ENCODE measurements around the gene ARL4C. TPM values are rescaled to one million over a fixed set of nuclear protein-coding genes. Genes with fewer than 3 reads are reported as not detected.

The ARL4C gene
- total and polyA plus RNA-seq, 5 experiments from 2014 or later: 52.9 to 142 (median 137) TPM

- ATAC-seq (no peak), DNase-seq (no peak)
- Mint-ChIP-seq H3K9me3 (no peaks in the 10 kb centered on the region), H3K4me3 (peak overlapping the region in 4 of 10 donors; percentile 18 to 95 (median 76)), H3K36me3 (peaks cover 0 to 21% (median 9%) of the 10 kb centered on the region in 3 donors), H3K27me3 (no peaks in the 10 kb centered on the region), H3K4me1 (peaks cover 41 to 98% (median 89%) of the 10 kb centered on the region in 4 donors), H3K27ac (peak overlapping the region; percentile 95 to 100 (median 99))
- POLR2A ChIA-PET: interaction anchor here (1.8 to 5.8 kb wide), 6 partner anchors 29 to 195 kb away, joined by 3 to 80 read pairs (median 14); no protein-coding TSS in a partner anchor
Measured at GRCh38 chr2:234487356-234487755, 9.5 kb downstream of the ARL4C start.

DNA sequence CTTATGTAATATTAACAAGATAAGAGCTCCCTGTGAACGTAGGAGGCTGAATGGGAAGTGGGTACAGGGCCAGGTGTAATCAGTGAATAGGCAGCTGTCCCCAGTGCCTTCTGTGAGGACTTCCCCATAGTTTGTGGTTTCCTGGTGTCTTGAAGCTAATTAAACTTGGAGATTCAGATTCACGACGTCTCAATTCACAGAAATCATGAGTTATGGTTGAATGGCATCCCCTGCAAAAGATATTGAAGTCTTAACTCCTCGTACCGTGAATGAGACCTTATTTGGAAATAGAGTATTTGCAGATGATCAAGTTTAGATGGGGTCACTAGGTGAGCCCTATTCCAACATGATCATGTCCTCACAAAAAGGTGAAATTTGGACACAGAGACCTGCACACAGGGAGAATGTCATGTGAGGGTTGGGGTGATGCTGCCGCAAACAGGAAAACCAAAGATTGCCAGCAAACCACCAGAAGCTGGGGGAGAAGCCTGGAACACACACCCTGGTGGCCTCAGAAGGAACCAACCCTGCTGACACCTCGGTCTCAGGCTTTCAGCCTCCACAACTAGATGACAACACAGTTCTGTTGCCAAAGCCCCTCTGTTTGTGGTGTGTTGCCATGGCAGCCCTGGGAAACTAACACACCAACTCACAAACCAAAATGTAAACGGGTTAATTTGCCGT is 13.2 kb downstream of the ARL4C start:
- H3K9me3 Mint-ChIP-seq: no peaks in the 10 kb centered on the region
- H3K36me3 Mint-ChIP-seq: peaks cover 0 to 10% (median 8%) of the 10 kb centered on the region in 3 donors
- ATAC-seq (peak; percentile 74 to 79), DNase-seq (peak; percentile 59 to 94 (median 86))
- peaks cover 24 to 92% (median 73%) of the 10 kb centered on the region in 4 donors for H3K4me1 Mint-ChIP-seq
- POLR2A ChIA-PET: interaction anchor here (0.9 to 3.2 kb wide), 17 partner anchors 9 to 199 kb away, joined by 3 to 43 read pairs (median 6); partner anchors contain the start of gene ARL4C
- H3K27me3 Mint-ChIP-seq: no peaks in the 10 kb centered on the region
- H3K27ac Mint-ChIP-seq: peak overlapping the region; percentile 89 to 99 (median 97)
- H3K4me3 Mint-ChIP-seq: peak overlapping the region; percentile 41 to 84 (median 79)

- Mint-ChIP-seq H3K36me3 (peaks cover 0 to 3% (median 0%) of the 10 kb centered on the region in 3 donors), H3K27ac (peak overlapping the region in 2 of 10 donors; percentile 27 to 97), H3K4me3 (no peak overlapping the region), H3K27me3 (no peaks in the 10 kb centered on the region), H3K9me3 (no peaks in the 10 kb centered on the region), H3K4me1 (peaks cover 26 to 80% (median 65%) of the 10 kb centered on the region in 4 donors)
- DNase-seq: no peak
- no peak for ATAC-seq
- POLR2A ChIA-PET: no interaction called here
Measured at GRCh38 chr2:234481301-234481700, 15.6 kb downstream of the ARL4C start.

DNA sequence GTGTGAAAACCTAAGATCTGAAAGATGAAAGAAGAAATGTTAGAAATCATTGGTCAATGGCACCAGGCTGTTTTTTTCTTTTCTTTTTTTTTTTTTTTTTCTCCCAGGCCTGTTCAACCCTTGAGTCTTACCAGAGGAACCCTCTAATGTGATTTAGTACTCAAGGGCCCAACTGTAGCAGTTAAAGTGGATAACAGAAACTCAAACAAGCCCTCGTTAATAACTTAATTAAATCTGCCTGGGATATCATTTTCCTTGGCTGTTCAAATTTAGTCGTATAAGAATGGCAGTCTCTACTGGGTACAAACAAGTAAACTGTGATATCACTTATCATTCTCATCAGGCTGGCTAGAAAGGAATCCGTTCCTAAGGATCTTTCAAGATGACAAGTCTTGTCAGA is 16.5 kb downstream of the ARL4C start:
- ATAC-seq: no peak
- H3K27ac Mint-ChIP-seq: peak overlapping the region in 4 of 10 donors; percentile 20 to 77 (median 30)
- peaks cover 0 to 2% (median 0%) of the 10 kb centered on the region in 3 donors for H3K36me3 Mint-ChIP-seq
- no peaks in the 10 kb centered on the region for H3K9me3 Mint-ChIP-seq
- POLR2A ChIA-PET: no interaction called here
- DNase-seq: no peak
- H3K4me3 Mint-ChIP-seq: no peak overlapping the region
- H3K4me1 Mint-ChIP-seq: peaks cover 26 to 74% (median 59%) of the 10 kb centered on the region in 4 donors
- H3K27me3 Mint-ChIP-seq: no peaks in the 10 kb centered on the region

DNA sequence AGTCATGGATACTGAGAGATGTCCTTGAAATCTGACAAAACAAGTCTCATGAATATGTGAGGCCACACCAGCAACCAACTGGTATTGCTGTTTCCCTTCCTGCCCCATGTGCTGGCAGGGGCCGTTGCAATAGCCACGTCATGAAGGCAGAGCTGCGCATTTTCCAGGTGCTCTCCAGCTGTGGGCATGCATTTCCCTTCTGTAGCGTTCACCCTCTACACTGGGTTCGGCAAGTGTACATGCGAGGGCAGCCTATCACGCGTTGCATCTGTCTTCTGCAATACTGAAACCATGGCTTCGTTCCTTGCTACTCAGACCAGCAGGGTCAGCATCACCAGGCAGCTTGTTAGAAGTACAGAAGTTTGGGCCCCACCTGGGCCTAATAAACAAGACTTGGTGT is 17.4 kb downstream of the ARL4C start:
- ATAC-seq: no peak
- H3K4me1 Mint-ChIP-seq: peaks cover 24 to 71% (median 51%) of the 10 kb centered on the region in 4 donors
- POLR2A ChIA-PET: interaction anchor here (1.2 to 2.9 kb wide), 3 partner anchors 14 to 1060 kb away, joined by 3 to 15 read pairs (median 4); no protein-coding TSS in a partner anchor
- H3K27me3 Mint-ChIP-seq: no peaks in the 10 kb centered on the region
- H3K36me3 Mint-ChIP-seq: peaks cover 0 to 2% (median 0%) of the 10 kb centered on the region in 3 donors
- H3K9me3 Mint-ChIP-seq: no peaks in the 10 kb centered on the region
- H3K27ac Mint-ChIP-seq: peak overlapping the region in 4 of 10 donors; percentile 20 to 66 (median 46)
- no peak overlapping the region for H3K4me3 Mint-ChIP-seq
- DNase-seq: no peak

DNA sequence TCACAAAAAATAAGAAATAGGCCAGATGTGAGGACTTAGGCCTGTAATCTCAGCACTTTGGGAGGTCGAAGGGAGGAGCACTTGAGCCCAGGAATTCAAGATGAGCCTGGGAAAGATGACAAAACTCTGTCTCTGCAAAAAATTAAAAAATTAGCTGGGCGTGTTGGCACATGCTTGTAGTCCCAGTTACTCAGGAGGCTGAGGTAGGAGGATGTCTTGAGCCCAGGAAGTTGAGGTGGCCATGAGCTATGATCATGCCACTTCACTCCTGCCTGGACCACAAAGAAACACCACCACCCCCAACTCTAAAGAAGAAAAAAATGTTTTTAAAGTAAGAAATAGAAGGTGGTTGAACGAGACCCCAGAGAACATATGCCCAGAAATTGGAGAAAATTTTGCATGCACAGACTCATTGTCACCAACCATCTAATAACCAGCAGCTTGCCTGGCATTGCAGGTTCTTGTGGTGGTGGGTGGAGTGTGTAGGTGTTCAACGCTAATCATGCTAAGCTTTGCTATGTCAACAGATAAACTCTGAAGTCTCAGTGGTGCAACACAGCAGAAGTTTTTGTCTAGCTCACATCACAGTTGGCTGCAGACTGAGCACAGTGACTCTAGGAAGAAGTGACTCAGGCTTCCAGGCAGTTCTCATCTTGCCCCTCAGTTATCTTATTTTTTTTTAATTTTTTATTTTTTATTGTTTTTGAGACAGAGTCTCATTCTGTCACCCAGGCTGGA is 18.6 kb downstream of the ARL4C start:
- Mint-ChIP-seq H3K36me3 (peaks cover 0 to 2% (median 0%) of the 10 kb centered on the region in 3 donors), H3K4me3 (peak overlapping the region in 1 of 10 donors; percentile 4), H3K27me3 (no peaks in the 10 kb centered on the region), H3K27ac (peak overlapping the region in 5 of 10 donors; percentile 40 to 57 (median 51)), H3K9me3 (no peaks in the 10 kb centered on the region), H3K4me1 (peaks cover 18 to 59% (median 39%) of the 10 kb centered on the region in 4 donors)
- DNase-seq (no peak), ATAC-seq (no peak)
- POLR2A ChIA-PET: interaction anchor here (1.0 to 2.9 kb wide), 5 partner anchors 13 to 32 kb away, joined by 3 to 15 read pairs (median 4); partner anchors contain the start of gene ARL4C

- Mint-ChIP-seq H3K9me3 (no peaks in the 10 kb centered on the region), H3K27me3 (no peaks in the 10 kb centered on the region), H3K36me3 (peaks cover 0 to 2% (median 0%) of the 10 kb centered on the region in 3 donors), H3K27ac (no peak overlapping the region), H3K4me3 (no peak overlapping the region), H3K4me1 (peaks cover 17 to 45% (median 29%) of the 10 kb centered on the region in 4 donors)
- ATAC-seq (no peak), DNase-seq (no peak)
- POLR2A ChIA-PET: interaction anchor here (0.7 kb wide), 1 partner anchor 20 kb away, joined by 3 read pairs; no protein-coding TSS in a partner anchor
Measured at GRCh38 chr2:234476766-234477165, 20.1 kb downstream of the ARL4C start.

- H3K4me1 Mint-ChIP-seq: peaks cover 13 to 31% (median 18%) of the 10 kb centered on the region in 4 donors
- POLR2A ChIA-PET: interaction anchor here (0.7 to 1.6 kb wide), 4 partner anchors 9 to 28 kb away, joined by 3 to 5 read pairs (median 4); no protein-coding TSS in a partner anchor
- H3K36me3 Mint-ChIP-seq: peaks cover 0 to 2% (median 0%) of the 10 kb centered on the region in 3 donors
- no peak overlapping the region for H3K4me3 Mint-ChIP-seq
- H3K9me3 Mint-ChIP-seq: no peaks in the 10 kb centered on the region
- peak overlapping the region in 5 of 10 donors; percentile 42 to 83 (median 73) for H3K27ac Mint-ChIP-seq
- DNase-seq (no peak), ATAC-seq (no peak)
- H3K27me3 Mint-ChIP-seq: no peaks in the 10 kb centered on the region
Measured at GRCh38 chr2:234474654-234475053, 22.2 kb downstream of the ARL4C start.

DNA sequence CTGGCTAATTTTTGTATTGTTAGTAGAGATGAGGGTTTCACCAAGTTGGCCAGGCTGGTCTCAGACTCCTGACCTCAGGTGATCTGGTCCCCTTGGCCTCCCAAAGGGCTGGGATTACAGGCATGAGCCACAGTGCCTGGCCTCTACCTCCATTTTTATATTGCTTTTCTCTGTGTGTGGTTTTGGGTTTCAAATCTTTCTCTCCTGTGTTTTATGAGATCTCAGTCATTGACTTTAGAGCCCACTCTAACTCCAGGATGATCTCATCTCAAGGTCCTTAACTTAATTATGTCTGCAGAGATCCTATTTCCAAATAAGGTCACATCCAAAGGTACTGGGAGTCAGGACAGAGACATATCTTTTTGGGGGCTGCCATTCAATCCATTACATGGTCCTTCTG is 24.7 kb downstream of the ARL4C start:
- POLR2A ChIA-PET: no interaction called here
- no peaks in the 10 kb centered on the region for H3K9me3 Mint-ChIP-seq

GRCh38 chr2:234469972-234470371 is 26.9 kb downstream of the ARL4C start:
- DNase-seq: no peak
- no peaks in the 10 kb centered on the region for H3K27me3 Mint-ChIP-seq
- H3K27ac Mint-ChIP-seq: peak overlapping the region in 2 of 10 donors; percentile 34 to 78
- no peaks in the 10 kb centered on the region for H3K9me3 Mint-ChIP-seq
- POLR2A ChIA-PET: interaction anchor here (0.7 to 13.5 kb wide), 3 partner anchors 20 to 47 kb away, joined by 4 to 235 read pairs (median 6); no protein-coding TSS in a partner anchor
- no peak for ATAC-seq
- H3K4me1 Mint-ChIP-seq: peaks cover 17 to 23% (median 21%) of the 10 kb centered on the region in 4 donors
- H3K4me3 Mint-ChIP-seq: no peak overlapping the region
- H3K36me3 Mint-ChIP-seq: no peaks in the 10 kb centered on the region

More for the DNA sequence above, 24.7 kb downstream of the ARL4C start:
- Mint-ChIP-seq H3K4me1 (peaks cover 6 to 17% (median 16%) of the 10 kb centered on the region in 4 donors), H3K27ac (peak overlapping the region in 2 of 10 donors; percentile 12 to 56), H3K36me3 (no peaks in the 10 kb centered on the region), H3K27me3 (no peaks in the 10 kb centered on the region), H3K4me3 (no peak overlapping the region)
- no peak for DNase-seq
- no peak for ATAC-seq

DNA sequence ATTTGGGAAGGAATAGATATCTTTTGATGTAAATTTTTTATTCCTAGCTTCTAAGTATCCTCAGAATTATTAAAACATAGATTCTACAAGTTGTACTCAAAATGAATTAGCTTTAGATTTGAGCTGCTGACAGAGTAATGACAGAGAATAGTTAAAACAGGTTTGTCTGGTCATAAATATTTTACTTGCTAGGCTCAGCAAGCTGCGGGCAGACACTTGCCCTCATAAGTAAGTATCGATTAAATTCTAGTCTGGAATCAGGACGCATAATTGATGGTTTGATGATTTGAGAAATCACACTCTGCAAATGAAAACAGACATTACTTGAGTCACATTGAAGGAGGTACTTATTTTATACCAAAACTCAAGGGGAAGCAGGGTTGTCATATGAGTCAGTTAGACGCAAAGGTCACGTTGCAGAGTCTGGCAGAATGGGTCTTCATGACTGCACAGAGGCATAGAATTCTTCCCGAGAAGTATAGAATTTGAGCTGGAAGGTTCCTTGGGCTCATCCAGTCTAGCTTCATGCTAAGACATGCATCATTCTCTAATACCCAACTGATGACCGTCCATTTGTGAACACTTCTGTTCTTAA is 27.5 kb downstream of the ARL4C start:
- no peaks in the 10 kb centered on the region for H3K9me3 Mint-ChIP-seq
- H3K36me3 Mint-ChIP-seq: no peaks in the 10 kb centered on the region
- no peak for DNase-seq
- peaks cover 18 to 29% (median 27%) of the 10 kb centered on the region in 4 donors for H3K4me1 Mint-ChIP-seq
- H3K27me3 Mint-ChIP-seq: no peaks in the 10 kb centered on the region
- no peak for ATAC-seq
- H3K27ac Mint-ChIP-seq: peak overlapping the region in 3 of 10 donors; percentile 43 to 78 (median 62)
- no peak overlapping the region for H3K4me3 Mint-ChIP-seq
- POLR2A ChIA-PET: interaction anchor here (0.7 to 13.5 kb wide), 3 partner anchors 19 to 47 kb away, joined by 4 to 235 read pairs (median 6); no protein-coding TSS in a partner anchor

DNA sequence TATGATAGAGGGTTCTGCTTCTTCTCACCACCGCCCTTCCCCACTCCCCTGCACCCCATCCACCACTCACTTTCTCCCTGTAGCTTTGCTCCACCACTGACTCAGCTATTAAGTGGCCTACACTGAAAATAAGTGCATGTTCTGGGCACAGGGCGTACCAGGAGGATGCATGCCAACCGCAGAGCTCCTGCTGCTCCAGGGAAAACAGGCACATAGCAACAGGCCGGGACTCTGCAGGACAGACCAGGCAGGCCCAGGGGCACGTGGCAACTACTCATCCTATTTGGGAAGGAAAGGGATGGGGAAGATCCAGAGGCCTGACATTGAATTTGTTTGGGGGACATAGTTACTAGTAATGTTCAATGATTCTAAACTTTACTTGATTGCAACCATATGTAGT is 28.4 kb downstream of the ARL4C start:
- no peak overlapping the region for H3K4me3 Mint-ChIP-seq
- peaks cover 27 to 38% (median 35%) of the 10 kb centered on the region in 4 donors for H3K4me1 Mint-ChIP-seq
- no peaks in the 10 kb centered on the region for H3K27me3 Mint-ChIP-seq
- ATAC-seq (no peak), DNase-seq (no peak)
- no peaks in the 10 kb centered on the region for H3K9me3 Mint-ChIP-seq
- H3K27ac Mint-ChIP-seq: peak overlapping the region in 3 of 10 donors; percentile 4 to 92 (median 75)
- no peaks in the 10 kb centered on the region for H3K36me3 Mint-ChIP-seq
- POLR2A ChIA-PET: interaction anchor here (0.5 to 13.5 kb wide), 3 partner anchors 18 to 443 kb away, joined by 4 to 235 read pairs (median 4); no protein-coding TSS in a partner anchor

Measured in naive thymus-derived CD8-positive, alpha-beta T cell (primary cell).